Upper lobe of left lung (tissue), 6 donors: ENCODE results near the gene ABHD17C. TPM values are rescaled to one million over a fixed set of nuclear protein-coding genes. Genes with fewer than 3 reads are reported as not detected.

Source experiments
- ATAC-seq, 2 donors: fragments of 200-7000 bp; cut with Tn5 transposase; one replicate each; pipeline ENCODE4 v1.9.1; 2022; ENCODE audit warnings: mild to moderate bottlenecking in 2 of 2, moderate library complexity in 2 of 2; ENCODE audit not compliant: low FRiP score in 2 of 2
- DNase-seq, 2 donors: peaks; one replicate each; pipeline ENCODE4 v3.0.0-alpha.2; 2019 to 2020
- H3K27ac ChIP-seq, 4 donors: fragments of 200-600 bp; sonication (generic); one replicate each; pipeline ENCODE4 v1.5.1; 2016 to 2019
- H3K27me3 ChIP-seq, 4 donors: fragments of 200-600 bp; sonication (generic); one replicate each; pipeline ENCODE4 v1.5.1; 2017 to 2019
- H3K36me3 ChIP-seq, 4 donors: fragments of 200-600 bp; sonication (generic); one replicate each; pipeline ENCODE4 v1.5.1; 2016 to 2019
- H3K4me1 ChIP-seq, 4 donors: fragments of 200-600 bp; sonication (generic); one replicate each; pipeline ENCODE4 v1.5.1; 2018 to 2019
- H3K4me3 ChIP-seq, 4 donors: fragments of 200-600 bp; sonication (generic); one replicate each; pipeline ENCODE4 v1.5.1; 2017 to 2019; ENCODE audit warnings: mild to moderate bottlenecking in 2 of 4, moderate library complexity in 1 of 4
- H3K9me3 ChIP-seq, 4 donors: fragments of 200-600 bp; sonication (generic); one replicate each; pipeline ENCODE4 v1.5.1; 2018 to 2019
- EP300 ChIP-seq, 4 donors: sonication (generic); formaldehyde crosslinking; IDR thresholded peaks; one replicate each; pipeline ENCODE4 v1.5.1; 2017; ENCODE audit warnings: antibody characterized with exemption in 4 of 4, control low read depth in 2 of 4
- POLR2A ChIP-seq, 4 donors: fragments of 450-650 bp; IDR thresholded peaks; one replicate each; pipeline ENCODE4 v1.5.1; 2016 to 2017; ENCODE audit warnings: antibody characterized with exemption in 4 of 4, mild to moderate bottlenecking in 2 of 4
- POLR2AphosphoS5 ChIP-seq, 2 donors: sonication (generic); formaldehyde crosslinking; IDR thresholded peaks; one replicate each; pipeline ENCODE4 v1.5.1; 2017; ENCODE audit warnings: antibody characterized with exemption in 2 of 2
- WGBS, 2 donors: methylation state at CpG; one replicate each; pipeline ENCODE4 v1.1.5; 2017 to 2018; 5-methylcytosine and 5-hydroxymethylcytosine counted together
- total RNA-seq, 6 donors: library from RNA; depleted of rRNA in 4 of 6; stranded (reverse); fragments of >200 nt in 4 of 6; gene quantifications; one replicate each; pipeline versions ENCODE4 v1.1.0 to v1.2.1, GENCODE V29; 2016 to 2021
- TF ChIP-seq, protein P1 (sequence below), 6 experiments: fragments of 450-650 bp in 4 of 6; fragments of 200-600 bp in 2 of 6; sonication (generic) in 2 of 6; IDR thresholded peaks; one replicate each; pipeline ENCODE4 v1.5.1; 2016 to 2019; ENCODE audit warnings: antibody characterized with exemption in 6 of 6
- donor health status: DM: no; HTN: no; CAD: no; lungs with moderate emphysema.
- donor health status: DM: no; HTN: yes; CAD: no; lungs with severe emphysema.

Gene ABHD17C
- total RNA-seq, 6 donors from 2014 or later, result 15.7 to 34.2 (median 25.5) TPM

DNA sequence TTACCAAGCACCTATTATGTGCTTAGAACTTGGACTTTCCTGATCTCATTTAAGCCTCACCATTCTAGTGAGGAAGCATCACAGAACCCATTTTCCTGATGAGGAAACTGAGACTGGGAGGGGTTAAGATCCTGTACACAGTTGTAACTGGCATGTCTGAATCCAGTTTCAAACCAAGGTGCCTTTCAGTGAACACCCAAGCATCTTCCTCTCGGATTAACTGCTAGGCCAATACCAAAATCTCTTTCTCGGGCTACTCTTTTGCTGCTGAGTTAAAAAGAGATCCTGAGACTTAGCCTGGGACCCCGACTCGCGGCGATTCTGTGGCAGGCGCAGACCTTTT lies 83.5 kb downstream of the ABHD17C start:
- H3K27ac ChIP-seq, result peak overlapping the region in 1 of 4 donors; percentile 68
- H3K9me3 ChIP-seq, result no peaks in the 10 kb centered on the region
- H3K4me1 ChIP-seq, result peaks cover 37 to 51% (median 47%) of the 10 kb centered on the region in 4 donors
- no peak for ATAC-seq
- DNase-seq, result no peak
- no peaks in the 10 kb centered on the region for H3K36me3 ChIP-seq
- no peak for TF ChIP-seq POLR2AphosphoS5 (IDR thresholded peaks at IDR 0.05)
- TF ChIP-seq, protein P1, sequence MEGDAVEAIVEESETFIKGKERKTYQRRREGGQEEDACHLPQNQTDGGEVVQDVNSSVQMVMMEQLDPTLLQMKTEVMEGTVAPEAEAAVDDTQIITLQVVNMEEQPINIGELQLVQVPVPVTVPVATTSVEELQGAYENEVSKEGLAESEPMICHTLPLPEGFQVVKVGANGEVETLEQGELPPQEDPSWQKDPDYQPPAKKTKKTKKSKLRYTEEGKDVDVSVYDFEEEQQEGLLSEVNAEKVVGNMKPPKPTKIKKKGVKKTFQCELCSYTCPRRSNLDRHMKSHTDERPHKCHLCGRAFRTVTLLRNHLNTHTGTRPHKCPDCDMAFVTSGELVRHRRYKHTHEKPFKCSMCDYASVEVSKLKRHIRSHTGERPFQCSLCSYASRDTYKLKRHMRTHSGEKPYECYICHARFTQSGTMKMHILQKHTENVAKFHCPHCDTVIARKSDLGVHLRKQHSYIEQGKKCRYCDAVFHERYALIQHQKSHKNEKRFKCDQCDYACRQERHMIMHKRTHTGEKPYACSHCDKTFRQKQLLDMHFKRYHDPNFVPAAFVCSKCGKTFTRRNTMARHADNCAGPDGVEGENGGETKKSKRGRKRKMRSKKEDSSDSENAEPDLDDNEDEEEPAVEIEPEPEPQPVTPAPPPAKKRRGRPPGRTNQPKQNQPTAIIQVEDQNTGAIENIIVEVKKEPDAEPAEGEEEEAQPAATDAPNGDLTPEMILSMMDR (IDR thresholded peaks at IDR 0.05), result no peak
- no peak for TF ChIP-seq POLR2A (IDR thresholded peaks at IDR 0.05)
- no peak for TF ChIP-seq EP300 (IDR thresholded peaks at IDR 0.05)
- H3K27me3 ChIP-seq, result peaks cover 0 to 9% (median 1%) of the 10 kb centered on the region in 4 donors
- WGBS, 2 donors, result 27 to 36% methylated on average over 6 to 7 of the region's 7 CpGs
- H3K4me3 ChIP-seq, result peak overlapping the region in 3 of 4 donors; percentile 47 to 60 (median 58)

DNA sequence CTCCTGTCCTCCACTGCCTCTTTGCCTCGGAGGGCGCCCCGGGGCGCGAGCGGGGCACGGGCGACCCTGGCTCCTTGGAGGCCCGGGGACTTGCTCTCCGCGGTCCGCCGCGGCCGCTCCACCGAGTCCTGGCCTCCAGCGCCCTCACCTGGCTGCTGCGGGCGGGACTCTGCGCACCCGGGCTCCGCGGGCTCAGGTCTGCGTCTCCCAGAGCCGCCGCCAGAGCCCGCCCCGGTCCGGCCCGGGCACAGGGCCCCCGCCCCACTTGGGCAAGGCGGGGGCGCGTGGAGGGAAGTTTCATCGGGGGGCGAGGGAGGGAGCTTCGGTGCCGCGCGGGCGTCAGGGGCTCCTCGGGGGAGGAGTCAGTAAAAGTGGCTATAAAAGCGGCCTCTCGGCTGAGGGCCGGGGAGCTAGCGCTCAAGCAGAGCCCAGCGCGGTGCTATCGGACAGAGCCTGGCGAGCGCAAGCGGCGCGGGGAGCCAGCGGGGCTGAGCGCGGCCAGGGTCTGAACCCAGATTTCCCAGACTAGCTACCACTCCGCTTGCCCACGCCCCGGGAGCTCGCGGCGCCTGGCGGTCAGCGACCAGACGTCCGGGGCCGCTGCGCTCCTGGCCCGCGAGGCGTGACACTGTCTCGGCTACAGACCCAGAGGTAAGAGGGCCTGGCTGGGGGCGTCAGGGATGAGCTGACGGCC lies 84.0 kb downstream of the ABHD17C start, which contains the start of gene CEMIP:
CEMIP (plus strand) TSS at position 407 of the 694 bp plus-strand sequence. CDS start 94,510 bp downstream, outside the sequence.
- ATAC-seq, result peak; percentile 86 to 87

DNA sequence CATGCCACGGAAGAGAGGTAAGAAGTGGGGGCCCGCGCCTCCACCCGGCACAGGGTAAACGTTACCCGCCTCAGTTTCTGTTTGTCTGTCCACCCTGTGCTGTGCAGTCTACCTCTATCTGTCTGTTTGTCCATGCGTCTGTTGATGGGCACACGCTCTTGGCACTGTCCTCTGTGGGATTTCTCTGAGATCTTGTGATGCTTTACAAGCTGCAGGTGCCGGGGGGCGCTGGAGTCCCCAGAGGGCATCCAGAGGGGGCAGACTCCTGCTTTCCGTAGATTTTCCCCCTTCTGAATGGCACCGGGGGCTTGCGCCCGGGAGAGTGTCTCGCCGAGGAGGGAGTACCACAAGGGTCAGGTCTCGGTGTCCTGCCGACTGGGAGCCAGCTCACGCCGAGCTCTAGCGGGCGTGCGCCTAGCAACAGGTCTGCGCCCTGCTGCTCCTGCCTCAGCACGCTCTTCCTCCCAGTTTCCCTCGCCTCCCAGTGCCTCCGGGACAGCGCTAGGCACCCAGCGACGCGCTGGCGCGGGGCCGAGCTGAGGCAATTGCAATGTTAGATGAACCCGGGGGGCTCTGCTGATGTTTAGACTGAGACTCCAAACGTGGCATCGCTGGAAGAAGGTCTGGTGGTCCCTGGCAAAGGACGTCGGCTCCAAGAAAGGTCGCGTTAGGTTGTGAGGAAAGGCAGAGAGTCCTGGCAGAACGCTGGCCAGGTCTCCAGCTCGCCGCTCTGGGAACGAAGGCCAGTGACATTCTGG lies 84.7 kb downstream of the ABHD17C start:
- TF ChIP-seq EP300 (IDR thresholded peaks at IDR 0.05) (no peak), POLR2A (IDR thresholded peaks at IDR 0.05) (no peak), POLR2AphosphoS5 (IDR thresholded peaks at IDR 0.05) (no peak)
- TF ChIP-seq, protein P1 (IDR thresholded peaks at IDR 0.05), result no peak
- no peaks in the 10 kb centered on the region for H3K36me3 ChIP-seq
- ATAC-seq (peak; percentile 4 to 16), DNase-seq (peak in 1 of 2 donors; percentile 88)
- no peaks in the 10 kb centered on the region for H3K9me3 ChIP-seq
- peaks cover 0 to 9% (median 1%) of the 10 kb centered on the region in 4 donors for H3K27me3 ChIP-seq
- H3K4me1 ChIP-seq, result peaks cover 37 to 51% (median 47%) of the 10 kb centered on the region in 4 donors
- H3K27ac ChIP-seq, result peak overlapping the region in 1 of 4 donors; percentile 14
- peak overlapping the region; percentile 46 to 60 (median 52) for H3K4me3 ChIP-seq
- WGBS, 2 donors, result 2 to 4% methylated on average over 23 to 45 of the region's 45 CpGs

More for the DNA sequence above, 84.0 kb downstream of the ABHD17C start, which contains the start of gene CEMIP:
- Histone ChIP-seq H3K27ac (peak within 1 kb of the TSS in 2 of 4 donors; percentile 55 to 68), H3K27me3 (peaks cover 0 to 9% (median 1%) of the 10 kb centered on the region in 4 donors), H3K4me1 (peaks cover 37 to 51% (median 47%) of the 10 kb centered on the region in 4 donors), H3K4me3 (peak within 1 kb of the TSS; percentile 46 to 60 (median 52)), H3K9me3 (no peaks in the 10 kb centered on the region), H3K36me3 (no peaks in the 10 kb centered on the region)
- TF ChIP-seq, protein P1 (IDR thresholded peaks at IDR 0.05), result peak; percentile 84 to 96 (median 93)
- TF ChIP-seq POLR2A (IDR thresholded peaks at IDR 0.05) (peak in 1 of 4 donors; percentile 33), EP300 (IDR thresholded peaks at IDR 0.05) (no peak), POLR2AphosphoS5 (IDR thresholded peaks at IDR 0.05) (peak in 1 of 2 donors; percentile 12)
- 1% methylated on average over 18 to 49 of the region's 75 CpGs for WGBS, 2 donors
- DNase-seq, result peak; percentile 80 to 96

DNA sequence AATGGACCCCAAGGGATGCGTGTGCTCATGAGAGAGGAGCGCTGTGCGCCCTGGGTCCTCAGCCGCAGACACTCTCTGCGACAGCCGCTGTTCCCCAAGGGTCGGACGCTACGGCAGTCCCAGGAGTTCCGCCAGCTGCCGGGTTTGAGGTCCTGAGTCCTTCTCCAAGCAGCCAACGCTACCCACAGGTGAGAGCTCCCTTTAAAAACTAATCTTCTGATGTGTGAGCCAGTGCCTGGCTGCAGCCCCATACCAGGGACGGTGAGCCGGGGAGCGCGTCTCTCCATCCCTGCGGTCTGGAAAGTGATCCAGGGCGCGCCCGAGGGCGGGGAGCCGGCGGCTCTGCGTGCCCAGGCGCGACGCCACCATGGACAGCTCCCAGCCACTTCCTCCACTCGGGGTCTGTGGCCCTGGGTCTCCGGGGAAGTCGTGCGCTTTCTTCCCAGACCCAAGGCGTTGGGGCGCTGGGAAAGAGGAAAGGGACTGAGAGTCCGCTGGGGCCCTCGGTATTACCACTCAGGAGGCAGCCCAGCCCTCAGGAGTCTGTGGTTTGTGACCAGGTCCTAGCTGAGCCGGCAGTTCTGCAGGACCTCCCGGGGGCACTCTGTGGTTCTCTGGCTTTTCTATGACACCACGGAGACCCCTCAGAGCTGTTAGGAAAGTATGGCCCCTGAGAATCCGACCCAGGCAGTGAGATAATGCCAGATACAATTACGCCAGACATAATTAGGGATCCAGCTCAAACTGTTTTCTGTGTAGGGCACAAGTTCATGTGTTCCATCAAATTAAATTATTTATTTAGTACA lies 85.5 kb downstream of the ABHD17C start:
- Histone ChIP-seq H3K27ac (no peak overlapping the region), H3K4me3 (peak overlapping the region in 3 of 4 donors; percentile 47 to 60 (median 58))

More for the DNA sequence above, 85.5 kb downstream of the ABHD17C start:
- ATAC-seq, result peak; percentile 38 to 41
- Histone ChIP-seq H3K4me1 (peaks cover 37 to 51% (median 47%) of the 10 kb centered on the region in 4 donors), H3K27me3 (peaks cover 0 to 9% (median 1%) of the 10 kb centered on the region in 4 donors), H3K36me3 (no peaks in the 10 kb centered on the region), H3K9me3 (no peaks in the 10 kb centered on the region)
- peak in 1 of 2 donors; percentile 91 for DNase-seq
- TF ChIP-seq EP300 (IDR thresholded peaks at IDR 0.05), result no peak
- TF ChIP-seq, protein P1 (IDR thresholded peaks at IDR 0.05), result no peak
- TF ChIP-seq POLR2A (IDR thresholded peaks at IDR 0.05), result no peak
- TF ChIP-seq POLR2AphosphoS5 (IDR thresholded peaks at IDR 0.05), result no peak
- WGBS, 2 donors, result 8 to 36% methylated on average over 3 to 35 of the region's 40 CpGs
